Peyer's patch (tissue), 4 donors: ENCODE results near the gene CTTNBP2NL. TPM values are rescaled to one million over a fixed set of nuclear protein-coding genes. Genes with fewer than 3 reads are reported as not detected.

ENCODE experiments used
- DNase-seq, 3 donors: peaks; one replicate each; pipeline ENCODE4 v3.0.0-alpha.2; 2017 to 2019
- H3K27ac ChIP-seq, 4 donors: fragments of 200-600 bp; sonication (generic); one replicate each; pipeline ENCODE4 v1.5.1; 2016 to 2019
- H3K27me3 ChIP-seq, 2 donors: fragments of 200-600 bp; sonication (generic); one replicate each; pipeline ENCODE4 v1.5.1; 2019
- H3K36me3 ChIP-seq, 3 donors: fragments of 200-600 bp; sonication (generic); one replicate each; pipeline ENCODE4 v1.5.1; 2016 to 2019
- H3K4me1 ChIP-seq, 4 donors: fragments of 200-600 bp; sonication (generic); one replicate each; pipeline ENCODE4 v1.5.1; 2016 to 2019
- H3K4me3 ChIP-seq, 4 donors: fragments of 200-600 bp; sonication (generic); 1 replicate in 3 of 4; 2 replicates in 1 of 4; pipeline ENCODE4 v1.5.1; 2016 to 2019; ENCODE audit warnings: mild to moderate bottlenecking in 1 of 4
- H3K9me3 ChIP-seq, 4 donors: fragments of 200-600 bp; sonication (generic); one replicate each; pipeline ENCODE4 v1.5.1; 2016 to 2019; ENCODE audit warnings: mild to moderate bottlenecking in 1 of 4
- POLR2A ChIP-seq, 2 donors: fragments of 450-650 bp; IDR thresholded peaks; one replicate each; pipeline ENCODE4 v1.5.1; 2017; ENCODE audit warnings: antibody characterized with exemption in 2 of 2, mild to moderate bottlenecking in 2 of 2, moderate library complexity in 2 of 2
- small RNA-seq, 2 donors: library from RNA; depleted of rRNA; stranded (forward); fragments of <200 nt; gene quantifications; one replicate each; pipeline ENCODE3, GENCODE V24; 2016
- total RNA-seq, 4 donors: library from RNA; depleted of rRNA; stranded (reverse); fragments of >200 nt; gene quantifications; one replicate each; pipeline ENCODE4 v1.1.0, GENCODE V29; 2016
- TF ChIP-seq, protein P1 (sequence below), 6 experiments: fragments of 450-650 bp in 4 of 6; fragments of 200-600 bp in 2 of 6; sonication (generic) in 1 of 6; IDR thresholded peaks; one replicate each; pipeline ENCODE4 v1.5.1; 2017 to 2019; ENCODE audit warnings: antibody characterized with exemption in 6 of 6, mild to moderate bottlenecking in 3 of 6, moderate library complexity in 1 of 6

CTTNBP2NL gene
- total RNA-seq, 4 donors from 2014 or later = 28.4 to 81.7 (median 59.1) TPM

GRCh38 chr1:112509660-112510178, 113.7 kb downstream of the CTTNBP2NL start:
- Histone ChIP-seq H3K27me3 (peaks cover 0 to 9% of the 10 kb centered on the region in 2 donors), H3K27ac (peak overlapping the region in 2 of 4 donors; percentile 45 to 76), H3K4me1 (peaks cover 6 to 23% (median 9%) of the 10 kb centered on the region in 4 donors), H3K4me3 (peak overlapping the region in 2 of 4 donors; percentile 63 to 64), H3K36me3 (no peaks in the 10 kb centered on the region), H3K9me3 (no peaks in the 10 kb centered on the region)
- DNase-seq = no peak
- TF ChIP-seq POLR2A (IDR thresholded peaks at IDR 0.05) = no peak
- TF ChIP-seq, protein P1, sequence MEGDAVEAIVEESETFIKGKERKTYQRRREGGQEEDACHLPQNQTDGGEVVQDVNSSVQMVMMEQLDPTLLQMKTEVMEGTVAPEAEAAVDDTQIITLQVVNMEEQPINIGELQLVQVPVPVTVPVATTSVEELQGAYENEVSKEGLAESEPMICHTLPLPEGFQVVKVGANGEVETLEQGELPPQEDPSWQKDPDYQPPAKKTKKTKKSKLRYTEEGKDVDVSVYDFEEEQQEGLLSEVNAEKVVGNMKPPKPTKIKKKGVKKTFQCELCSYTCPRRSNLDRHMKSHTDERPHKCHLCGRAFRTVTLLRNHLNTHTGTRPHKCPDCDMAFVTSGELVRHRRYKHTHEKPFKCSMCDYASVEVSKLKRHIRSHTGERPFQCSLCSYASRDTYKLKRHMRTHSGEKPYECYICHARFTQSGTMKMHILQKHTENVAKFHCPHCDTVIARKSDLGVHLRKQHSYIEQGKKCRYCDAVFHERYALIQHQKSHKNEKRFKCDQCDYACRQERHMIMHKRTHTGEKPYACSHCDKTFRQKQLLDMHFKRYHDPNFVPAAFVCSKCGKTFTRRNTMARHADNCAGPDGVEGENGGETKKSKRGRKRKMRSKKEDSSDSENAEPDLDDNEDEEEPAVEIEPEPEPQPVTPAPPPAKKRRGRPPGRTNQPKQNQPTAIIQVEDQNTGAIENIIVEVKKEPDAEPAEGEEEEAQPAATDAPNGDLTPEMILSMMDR (IDR thresholded peaks at IDR 0.05) = no peak

- Histone ChIP-seq H3K9me3 (no peaks in the 10 kb centered on the region), H3K4me1 (peaks cover 6 to 26% (median 9%) of the 10 kb centered on the region in 4 donors), H3K36me3 (no peaks in the 10 kb centered on the region), H3K27ac (peak overlapping the region in 2 of 4 donors; percentile 45 to 76), H3K4me3 (peak overlapping the region in 1 of 4 donors; percentile 64), H3K27me3 (peaks cover 0 to 9% of the 10 kb centered on the region in 2 donors)
- TF ChIP-seq POLR2A (IDR thresholded peaks at IDR 0.05) = no peak
- TF ChIP-seq, protein P1 (IDR thresholded peaks at IDR 0.05) = no peak
- DNase-seq = no peak
Measured at GRCh38 chr1:112510340-112510739, 114.3 kb downstream of the CTTNBP2NL start.

Small RNA genes within 50 kb of the gene (small RNA-seq; reads per million reads assigned to genes)
- 0 reads per million in 2 donors for gene RF01210

Other genes with a start within 250 kb of the CTTNBP2NL start
- 10 to 100 TPM in 3 of 4 donors, 1 to 10 TPM in 1; 5.8 to 15.0 (median 13.9) TPM for gene WNT2B, start 112.8 kb downstream of the CTTNBP2NL start, total RNA-seq
- 10 to 100 TPM; 24.9 to 50.3 (median 33.9) TPM for gene ST7L, start 222.9 kb downstream of the CTTNBP2NL start, total RNA-seq
- gene CAPZA1, start 223.6 kb downstream of the CTTNBP2NL start, total RNA-seq = 100 to 1,000 TPM; 116 to 181 (median 179) TPM